SK-MEL-5 (cell line): ENCODE data around the gene LRRC45. TPM values are rescaled to one million over a fixed set of nuclear protein-coding genes. Genes with fewer than 3 reads are reported as not detected.

Source experiments
- DNase-seq: peaks from one replicate; pipeline ENCODE4 v3.0.0-alpha.2; 2016; ENCODE audit warnings: low read depth, low spot score
- in situ Hi-C: cut with HindIII; loops from 2 replicates; pipeline ENCODE4 v1.10.0; 2016; ENCODE audit warnings: low sequenced_read_pairs, high pct_unique_total_duplicates, low pct_unique_long_range_greater_than_20kb
- total RNA-seq: library from RNA; depleted of rRNA; stranded (reverse); fragments of >200 nt; shearing (Covaris generic); gene quantifications from 2 replicates; pipeline ENCODE4 v1.2.3, GENCODE V29; 2014

LRRC45 gene
- total RNA-seq, 1 experiment from 2014 or later: 40.4 TPM

- in situ Hi-C loops: no loop called here
- no peak for DNase-seq
These were observed 38.2 kb downstream of the LRRC45 start for GRCh38 chr17:82061047-82061925.

GRCh38 chr17:82062076-82062983, 39.2 kb downstream of the LRRC45 start:
- DNase-seq: no peak
- in situ Hi-C loops: no loop called here

GRCh38 chr17:82062984-82063368, 39.9 kb downstream of the LRRC45 start:
- in situ Hi-C loops: no loop called here
- no peak for DNase-seq

GRCh38 chr17:82063424-82064415, 40.6 kb downstream of the LRRC45 start:
- in situ Hi-C loops: no loop called here
- DNase-seq: no peak

GRCh38 chr17:82064433-82065192, 41.5 kb downstream of the LRRC45 start:
- in situ Hi-C loops: no loop called here
- no peak for DNase-seq

GRCh38 chr17:82065193-82065637, 42.1 kb downstream of the LRRC45 start:
- in situ Hi-C loops: no loop called here
- DNase-seq: no peak

GRCh38 chr17:82065638-82066303, 42.7 kb downstream of the LRRC45 start, which contains the start of gene DUS1L:
Gene DUS1L (minus strand): TSS chr17:82065804. CDS start chr17:82065059, 745 bp downstream.
- peak; percentile 61 for DNase-seq
- in situ Hi-C loops: no loop called here

GRCh38 chr17:82070611-82071010, 47.5 kb downstream of the LRRC45 start:
- DNase-seq: no peak
- in situ Hi-C loops: no loop called here

- in situ Hi-C loops: no loop called here
- DNase-seq: no peak
These were observed 49.7 kb downstream of the LRRC45 start for GRCh38 chr17:82072827-82073226.

GRCh38 chr17:82073446-82073845, 50.3 kb downstream of the LRRC45 start:
- DNase-seq: no peak
- in situ Hi-C loops: no loop called here

- in situ Hi-C loops: no loop called here
- no peak for DNase-seq
These were observed 53.1 kb downstream of the LRRC45 start for GRCh38 chr17:82076018-82076784.

GRCh38 chr17:82076785-82077591, 53.9 kb downstream of the LRRC45 start:
- DNase-seq: no peak
- in situ Hi-C loops: no loop called here

- in situ Hi-C loops: no loop called here
- DNase-seq: peak; percentile 43
These were observed 54.7 kb downstream of the LRRC45 start for GRCh38 chr17:82077617-82078358.

GRCh38 chr17:82078433-82078832, 55.3 kb downstream of the LRRC45 start:
- in situ Hi-C loops: no loop called here

More at GRCh38 chr17:82078433-82078832, 55.3 kb downstream of the LRRC45 start:
- DNase-seq: no peak
